ENCODE data around the gene DGKI.
A peak's percentile ranks its signal among the peaks of the same experiment; 100 is the strongest.

The DGKI gene

DNA sequence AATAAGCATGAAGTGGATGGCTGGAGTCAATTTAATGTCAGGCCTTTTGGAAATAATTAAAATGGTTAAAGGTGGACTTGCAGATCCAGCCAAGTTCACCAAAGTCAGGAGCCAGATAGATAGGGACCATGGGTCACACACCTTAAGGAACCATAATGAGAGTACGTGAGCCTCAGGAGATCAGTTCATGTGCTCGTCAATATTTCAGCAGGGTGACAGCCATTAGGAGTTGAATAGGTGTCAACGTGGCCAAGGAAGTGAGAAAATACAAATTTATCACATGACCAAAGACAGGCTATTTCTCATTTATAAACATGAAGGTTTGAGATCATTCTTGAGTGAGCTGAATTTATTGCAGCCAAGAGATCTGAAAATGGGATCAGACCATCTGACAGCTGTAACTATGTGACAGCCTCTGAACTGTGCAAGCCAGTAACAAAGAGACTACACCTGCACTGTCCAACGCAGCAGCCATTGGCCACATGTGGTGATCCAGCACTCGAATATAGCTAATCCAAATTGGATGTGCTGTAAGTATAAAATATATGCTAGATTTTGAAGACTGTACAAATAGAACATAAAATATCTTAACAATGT lies 253.6 kb downstream of the DGKI start:
- Histone ChIP-seq H3K36me3 (ENCODE audit: insufficient read depth, low read length) (no peaks in the 10 kb centered on the region), H3K4me2 (ENCODE audit: low read length) (no peak overlapping the region), H4K20me1 (ENCODE audit: insufficient read depth, low read length) (no peaks in the 10 kb centered on the region), H3K9ac (ENCODE audit: low read length) (no peak overlapping the region), H3K9me3 (ENCODE audit: low read length) (no peaks in the 10 kb centered on the region), H3K4me1 (ENCODE audit: insufficient read depth, low read length, severe bottlenecking) (no peaks in the 10 kb centered on the region), H3K9me2 (ENCODE audit: low read depth, low read length) (no peaks in the 10 kb centered on the region), H3K79me2 (ENCODE audit: insufficient read depth, low read length) (no peaks in the 10 kb centered on the region), H2AFZ (ENCODE audit: low read length) (no peak overlapping the region), H3K4me3 (ENCODE audit: low read depth, low read length, poor library complexity, severe bottlenecking) (no peak overlapping the region), H3K27ac (ENCODE audit: low read depth, low read length, poor library complexity, severe bottlenecking) (no peak overlapping the region), H3K27me3 (ENCODE audit: insufficient read depth, low read length) (no peaks in the 10 kb centered on the region), H3F3A (ENCODE audit: insufficient read depth, low read length) (no peaks in the 10 kb centered on the region)
- TF ChIP-seq EZH2 (IDR thresholded peaks at IDR 0.05; ENCODE audit: borderline replicate concordance, low read length) (no peak), CTCF (IDR thresholded peaks at IDR 0.05; ENCODE audit: low read length) (no peak)

DNA sequence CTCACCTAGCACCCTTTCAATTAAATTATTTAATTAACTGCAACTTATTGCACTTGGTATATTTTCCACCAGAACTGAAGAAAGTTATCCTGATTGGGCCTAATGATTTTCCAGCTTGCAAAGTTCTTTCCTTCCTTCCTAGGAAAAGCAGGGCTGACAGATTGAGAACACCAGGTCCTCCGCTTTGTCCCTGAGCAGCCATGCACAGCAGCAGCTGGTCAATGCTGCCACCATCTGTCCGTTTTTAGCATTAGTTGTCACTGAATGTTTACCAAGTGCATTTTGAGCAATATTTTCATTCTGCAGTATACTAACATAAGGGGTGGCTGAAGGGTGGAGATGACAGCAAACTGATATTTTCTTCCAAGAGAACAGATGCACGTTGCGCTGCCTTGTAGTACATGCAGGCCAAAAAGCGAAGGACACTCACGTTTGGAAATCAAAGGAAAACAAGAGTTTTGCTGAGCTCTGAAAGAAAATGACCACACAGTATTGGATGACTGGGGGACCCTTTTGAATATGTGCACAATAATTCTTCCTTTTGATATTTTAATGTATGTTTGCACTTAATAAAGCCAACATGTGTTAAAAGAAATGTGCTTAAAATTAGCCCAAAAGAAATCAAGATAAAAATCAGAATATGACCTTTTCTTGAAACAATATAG lies 254.4 kb downstream of the DGKI start:
- Histone ChIP-seq H3K4me1 (ENCODE audit: insufficient read depth, low read length, severe bottlenecking) (no peaks in the 10 kb centered on the region), H2AFZ (ENCODE audit: low read length) (no peak overlapping the region)

GRCh38 chr7:137591421-137591837 lies 255.3 kb downstream of the DGKI start:
- Histone ChIP-seq H3K36me3 (ENCODE audit: insufficient read depth, low read length) (no peaks in the 10 kb centered on the region), H3K4me2 (ENCODE audit: low read length) (no peak overlapping the region), H3F3A (ENCODE audit: insufficient read depth, low read length) (no peaks in the 10 kb centered on the region), H3K27me3 (ENCODE audit: insufficient read depth, low read length) (no peaks in the 10 kb centered on the region), H3K9me2 (ENCODE audit: low read depth, low read length) (no peaks in the 10 kb centered on the region), H3K27ac (ENCODE audit: low read depth, low read length, poor library complexity, severe bottlenecking) (no peak overlapping the region), H3K9ac (ENCODE audit: low read length) (no peak overlapping the region), H2AFZ (ENCODE audit: low read length) (no peak overlapping the region), H3K9me3 (ENCODE audit: low read length) (no peaks in the 10 kb centered on the region), H3K4me1 (ENCODE audit: insufficient read depth, low read length, severe bottlenecking) (no peaks in the 10 kb centered on the region), H4K20me1 (ENCODE audit: insufficient read depth, low read length) (no peaks in the 10 kb centered on the region), H3K79me2 (ENCODE audit: insufficient read depth, low read length) (no peaks in the 10 kb centered on the region), H3K4me3 (ENCODE audit: low read depth, low read length, poor library complexity, severe bottlenecking) (no peak overlapping the region)
- TF ChIP-seq EZH2 (IDR thresholded peaks at IDR 0.05; ENCODE audit: borderline replicate concordance, low read length) = no peak
- TF ChIP-seq CTCF (IDR thresholded peaks at IDR 0.05; ENCODE audit: low read length) = no peak

More for the DNA sequence above, 254.4 kb downstream of the DGKI start:
- Histone ChIP-seq H3K9me2 (ENCODE audit: low read depth, low read length) (no peaks in the 10 kb centered on the region), H3K79me2 (ENCODE audit: insufficient read depth, low read length) (no peaks in the 10 kb centered on the region), H3K4me2 (ENCODE audit: low read length) (no peak overlapping the region), H3K27ac (ENCODE audit: low read depth, low read length, poor library complexity, severe bottlenecking) (no peak overlapping the region), H3K9me3 (ENCODE audit: low read length) (no peaks in the 10 kb centered on the region), H3K9ac (ENCODE audit: low read length) (no peak overlapping the region), H3K4me3 (ENCODE audit: low read depth, low read length, poor library complexity, severe bottlenecking) (no peak overlapping the region), H4K20me1 (ENCODE audit: insufficient read depth, low read length) (no peaks in the 10 kb centered on the region), H3F3A (ENCODE audit: insufficient read depth, low read length) (no peaks in the 10 kb centered on the region), H3K27me3 (ENCODE audit: insufficient read depth, low read length) (no peaks in the 10 kb centered on the region), H3K36me3 (ENCODE audit: insufficient read depth, low read length) (no peaks in the 10 kb centered on the region)
- no peak for TF ChIP-seq EZH2 (IDR thresholded peaks at IDR 0.05; ENCODE audit: borderline replicate concordance, low read length)
- TF ChIP-seq CTCF (IDR thresholded peaks at IDR 0.05; ENCODE audit: low read length) = peak; percentile 82
